ENCODE results near the gene OBP2B. TPM values are rescaled to one million over a fixed set of nuclear protein-coding genes. Genes with fewer than 3 reads are reported as not detected.

OBP2B gene
- polyA plus RNA-seq, 3 donors: not detected

GRCh38 chr9:133254471-133254870, 45.4 kb upstream of the OBP2B start:
- Histone ChIP-seq H3K27me3 (ENCODE audit: control insufficient read depth in 2 of 2, insufficient read depth in 2 of 2, low read length in 2 of 2) (peaks cover 0 to 3% of the 10 kb centered on the region in 2 donors), H2AFZ (ENCODE audit: insufficient read depth, low read depth, low read length, poor library complexity, severe bottlenecking) (no peak overlapping the region), H3K9ac (ENCODE audit: insufficient read depth, low read length, poor library complexity, severe bottlenecking) (no peak overlapping the region), H3K4me1 (ENCODE audit: control insufficient read depth in 1 of 2, insufficient read depth in 2 of 2, low read length in 2 of 2) (peaks cover 0 to 13% of the 10 kb centered on the region in 2 donors), H3K9me3 (replicated peaks in 1 of 2; ENCODE audit: control insufficient read depth in 1 of 2, insufficient read depth in 1 of 2, low read length in 2 of 2) (no peaks in the 10 kb centered on the region), H3K27ac (ENCODE audit: low read depth in 1 of 2, low read length in 2 of 2) (no peak overlapping the region), H3K4me3 (replicated peaks in 1 of 3; ENCODE audit: low read depth in 2 of 3, low read length in 3 of 3) (no peak overlapping the region), H3K4me2 (replicated peaks; ENCODE audit: extremely low read depth, low read length, poor library complexity, severe bottlenecking) (no peak overlapping the region), H4K20me1 (ENCODE audit: insufficient read depth, low read length) (no peaks in the 10 kb centered on the region), H3K79me2 (ENCODE audit: insufficient read depth, low read length) (no peaks in the 10 kb centered on the region), H3K36me3 (replicated peaks in 1 of 2; ENCODE audit: control insufficient read depth in 1 of 2, insufficient read depth in 2 of 2, low read length in 2 of 2) (no peaks in the 10 kb centered on the region)
- DNase-seq: no peak
- intact Hi-C loops (cut with micrococcal nuclease): no loop called here
- H3K27ac Mint-ChIP-seq: no peak overlapping the region
- H3K9me3 Mint-ChIP-seq: peaks cover 0 to 3% (median 0%) of the 10 kb centered on the region in 7 donors
- H3K27me3 Mint-ChIP-seq (ENCODE audit: low read depth in 3 of 3): peaks cover 0 to 5% (median 0%) of the 10 kb centered on the region in 3 donors
- no peak for TF ChIP-seq CTCF (IDR thresholded peaks at IDR 0.05)
- 96% methylated on average over 5 of the region's 5 CpGs for whole genome bisulfite sequencing (ENCODE audit: insufficient coverage)
- H3K36me3 Mint-ChIP-seq: no peaks in the 10 kb centered on the region
- H3K4me3 Mint-ChIP-seq: no peak overlapping the region
- H3K4me1 Mint-ChIP-seq: peaks cover 4% of the 10 kb centered on the region

GRCh38 chr9:133253268-133253667, 44.2 kb upstream of the OBP2B start:
- no peak for TF ChIP-seq CTCF (IDR thresholded peaks at IDR 0.05)
- Histone ChIP-seq H3K27ac (ENCODE audit: low read depth in 1 of 2, low read length in 2 of 2) (no peak overlapping the region), H2AFZ (ENCODE audit: insufficient read depth, low read depth, low read length, poor library complexity, severe bottlenecking) (no peak overlapping the region), H3K9me3 (replicated peaks in 1 of 2; ENCODE audit: control insufficient read depth in 1 of 2, insufficient read depth in 1 of 2, low read length in 2 of 2) (no peaks in the 10 kb centered on the region), H3K4me3 (replicated peaks in 1 of 3; ENCODE audit: low read depth in 2 of 3, low read length in 3 of 3) (no peak overlapping the region), H3K4me2 (replicated peaks; ENCODE audit: extremely low read depth, low read length, poor library complexity, severe bottlenecking) (no peak overlapping the region), H3K4me1 (ENCODE audit: control insufficient read depth in 1 of 2, insufficient read depth in 2 of 2, low read length in 2 of 2) (peaks cover 0 to 13% of the 10 kb centered on the region in 2 donors), H4K20me1 (ENCODE audit: insufficient read depth, low read length) (no peaks in the 10 kb centered on the region), H3K79me2 (ENCODE audit: insufficient read depth, low read length) (no peaks in the 10 kb centered on the region), H3K9ac (ENCODE audit: insufficient read depth, low read length, poor library complexity, severe bottlenecking) (no peak overlapping the region), H3K27me3 (ENCODE audit: control insufficient read depth in 2 of 2, insufficient read depth in 2 of 2, low read length in 2 of 2) (peaks cover 0 to 3% of the 10 kb centered on the region in 2 donors), H3K36me3 (replicated peaks in 1 of 2; ENCODE audit: control insufficient read depth in 1 of 2, insufficient read depth in 2 of 2, low read length in 2 of 2) (no peaks in the 10 kb centered on the region)
- H3K9me3 Mint-ChIP-seq: peaks cover 0 to 3% (median 0%) of the 10 kb centered on the region in 7 donors
- peaks cover 0 to 5% (median 2%) of the 10 kb centered on the region in 3 donors for H3K27me3 Mint-ChIP-seq (ENCODE audit: low read depth in 3 of 3)
- H3K36me3 Mint-ChIP-seq: no peaks in the 10 kb centered on the region
- intact Hi-C loops (cut with micrococcal nuclease): no loop called here
- H3K4me1 Mint-ChIP-seq: peaks cover 4% of the 10 kb centered on the region
- H3K27ac Mint-ChIP-seq: no peak overlapping the region
- no CpG with 5 or more reads among the region's 1 CpG for WGBS (ENCODE audit: insufficient coverage)
- DNase-seq: no peak
- no peak overlapping the region for H3K4me3 Mint-ChIP-seq
